HEK293 (cell line): ENCODE results near the gene ETV3.

Experiments used
- CTCF ChIA-PET: fragments of 350-600 bp; formaldehyde crosslinking; extraction: SDS; loops from one replicate; lab custom pipeline; 2021; ENCODE audit warnings: antibody characterized with exemption; lab: Yijun Ruan, JAX
- POLR2A ChIA-PET: fragments of 300-600 bp; formaldehyde crosslinking; extraction: SDS; loops from one replicate; lab custom pipeline; 2020; ENCODE audit warnings: antibody characterized with exemption, inconsistent platforms; lab: Yijun Ruan, JAX
- H3K27ac ChIP-seq: fragments of 200-500 bp; sonication (Bioruptor generic); 2 replicates; pipeline ENCODE4 v1.5.1; 2014; ENCODE audit warnings: low read depth, low read length, control low read depth, inconsistent platforms; ENCODE audit errors: extremely low read depth
- H3K36me3 ChIP-seq, 2 experiments: fragments of 200-500 bp in 1 of 2; sonication (Bioruptor generic) in 1 of 2; 1 replicate in 1 of 2; 2 replicates in 1 of 2; pipeline ENCODE4 v1.5.1; 2014 to 2017; ENCODE audit warnings: inconsistent platforms in 2 of 2, low read length in 2 of 2; ENCODE audit not compliant: control insufficient read depth in 2 of 2, insufficient read depth in 1 of 2
- H3K4me1 ChIP-seq: fragments of 200-500 bp; sonication (Bioruptor generic); 2 replicates; pipeline ENCODE4 v1.5.1; 2014; ENCODE audit warnings: mild to moderate bottlenecking, low read length, inconsistent platforms; ENCODE audit not compliant: control insufficient read depth, insufficient read depth
- H3K4me3 ChIP-seq: 2 replicates; pipeline ENCODE4 v1.5.1; 2011; ENCODE audit warnings: low read depth, mild to moderate bottlenecking, control low read depth, low read length, moderate library complexity
- H3K9me3 ChIP-seq: fragments of 200-500 bp; sonication (Bioruptor generic); 2 replicates; pipeline ENCODE4 v1.5.1; 2014; ENCODE audit warnings: low read depth, low read length, inconsistent platforms; ENCODE audit not compliant: control insufficient read depth, insufficient read depth
- OVOL3 ChIP-seq: fragments of 450-650 bp; formaldehyde crosslinking; IDR thresholded peaks from 2 replicates; pipeline ENCODE4 v1.5.1; 2016; ENCODE audit warnings: missing biosample characterization, missing genetic modification characterization
- PRDM4 ChIP-seq: fragments of 450-650 bp; formaldehyde crosslinking; IDR thresholded peaks from 2 replicates; pipeline ENCODE4 v1.5.1; 2017; ENCODE audit warnings: missing biosample characterization, missing genetic modification characterization
- SCRT1 ChIP-seq: fragments of 450-650 bp; formaldehyde crosslinking; IDR thresholded peaks from 2 replicates; pipeline ENCODE4 v1.5.1; 2016; ENCODE audit warnings: missing biosample characterization, missing genetic modification characterization, borderline replicate concordance
- ZBTB10 ChIP-seq: fragments of 450-650 bp; formaldehyde crosslinking; IDR thresholded peaks from 2 replicates; pipeline ENCODE4 v1.5.1; 2016; ENCODE audit warnings: missing biosample characterization, missing genetic modification characterization
- ZFHX2 ChIP-seq: fragments of 450-650 bp; formaldehyde crosslinking; conservative IDR thresholded peaks from 2 replicates; pipeline ENCODE4 v1.5.1; 2016; ENCODE audit warnings: missing biosample characterization, missing genetic modification characterization
- ZIC2 ChIP-seq: fragments of 450-650 bp; formaldehyde crosslinking; IDR thresholded peaks from 2 replicates; pipeline ENCODE4 v1.5.1; 2016; ENCODE audit warnings: missing biosample characterization, missing genetic modification characterization
- ZNF146 ChIP-seq: fragments of 450-650 bp; formaldehyde crosslinking; IDR thresholded peaks from 2 replicates; pipeline ENCODE4 v1.5.1; 2016; ENCODE audit warnings: missing biosample characterization, missing genetic modification characterization
- ZNF221 ChIP-seq: fragments of 450-650 bp; formaldehyde crosslinking; IDR thresholded peaks from 2 replicates; pipeline ENCODE4 v1.5.1; 2017; ENCODE audit warnings: missing biosample characterization, missing genetic modification characterization, borderline replicate concordance
- ZNF513 ChIP-seq: fragments of 450-650 bp; IDR thresholded peaks from 2 replicates; pipeline ENCODE4 v1.5.1; 2018; ENCODE audit warnings: missing biosample characterization, missing genetic modification characterization
- ZNF530 ChIP-seq: fragments of 450-650 bp; formaldehyde crosslinking; IDR thresholded peaks from 2 replicates; pipeline ENCODE4 v1.5.1; 2016; ENCODE audit warnings: low read depth, missing biosample characterization, missing genetic modification characterization
- ZNF561 ChIP-seq: fragments of 450-650 bp; IDR thresholded peaks from 2 replicates; pipeline ENCODE4 v1.5.1; 2018; ENCODE audit warnings: missing biosample characterization, missing genetic modification characterization, borderline replicate concordance
- ZNF629 ChIP-seq: fragments of 450-650 bp; formaldehyde crosslinking; IDR thresholded peaks from 2 replicates; pipeline ENCODE4 v1.5.1; 2017; ENCODE audit warnings: missing biosample characterization, missing genetic modification characterization
- ZNF76 ChIP-seq: fragments of 450-650 bp; formaldehyde crosslinking; IDR thresholded peaks from 2 replicates; pipeline ENCODE4; 2016; ENCODE audit warnings: low read depth, missing biosample characterization, missing genetic modification characterization, borderline replicate concordance
- ZSCAN23 ChIP-seq: fragments of 450-650 bp; formaldehyde crosslinking; IDR thresholded peaks from 2 replicates; pipeline ENCODE4 v1.5.1; 2016; ENCODE audit warnings: missing biosample characterization, missing genetic modification characterization
- TF ChIP-seq, protein P1 (sequence below): fragments of 450-650 bp; formaldehyde crosslinking; IDR thresholded peaks from 2 replicates; pipeline ENCODE4 v1.5.1; 2016; ENCODE audit warnings: missing biosample characterization, missing genetic modification characterization

Gene ETV3

GRCh38 chr1:157157501-157158190 is 19.5 kb upstream of the ETV3 start:
- Histone ChIP-seq H3K9me3 (no peaks in the 10 kb centered on the region), H3K4me1 (no peaks in the 10 kb centered on the region; the same call in 1 of the 2 replicates), H3K4me3 (no peak overlapping the region)
- TF ChIP-seq PRDM4 (tag by site-specific recombination), result no peak
- TF ChIP-seq ZNF76 (tag by site-specific recombination), result no peak
- TF ChIP-seq ZNF146 (tag by site-specific recombination), result no peak
- TF ChIP-seq ZFHX2 (tag by site-specific recombination), result peak; percentile 36
- no peak for TF ChIP-seq ZNF629 (tag by site-specific recombination)
- no peak for TF ChIP-seq SCRT1 (tag by site-specific recombination)
- TF ChIP-seq, protein P1, sequence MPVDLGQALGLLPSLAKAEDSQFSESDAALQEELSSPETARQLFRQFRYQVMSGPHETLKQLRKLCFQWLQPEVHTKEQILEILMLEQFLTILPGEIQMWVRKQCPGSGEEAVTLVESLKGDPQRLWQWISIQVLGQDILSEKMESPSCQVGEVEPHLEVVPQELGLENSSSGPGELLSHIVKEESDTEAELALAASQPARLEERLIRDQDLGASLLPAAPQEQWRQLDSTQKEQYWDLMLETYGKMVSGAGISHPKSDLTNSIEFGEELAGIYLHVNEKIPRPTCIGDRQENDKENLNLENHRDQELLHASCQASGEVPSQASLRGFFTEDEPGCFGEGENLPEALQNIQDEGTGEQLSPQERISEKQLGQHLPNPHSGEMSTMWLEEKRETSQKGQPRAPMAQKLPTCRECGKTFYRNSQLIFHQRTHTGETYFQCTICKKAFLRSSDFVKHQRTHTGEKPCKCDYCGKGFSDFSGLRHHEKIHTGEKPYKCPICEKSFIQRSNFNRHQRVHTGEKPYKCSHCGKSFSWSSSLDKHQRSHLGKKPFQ (tag by site-specific recombination), result no peak
- TF ChIP-seq ZSCAN23 (tag by site-specific recombination), result no peak
- TF ChIP-seq ZNF530 (tag by site-specific recombination), result no peak
- TF ChIP-seq OVOL3 (tag by site-specific recombination), result no peak
- TF ChIP-seq ZNF513 (tag by site-specific recombination), result no peak
- TF ChIP-seq ZIC2 (tag by site-specific recombination), result peak; percentile 59
- no peak for TF ChIP-seq ZBTB10 (tag by site-specific recombination)
- no peak for TF ChIP-seq ZNF221 (tag by site-specific recombination)
- TF ChIP-seq ZNF561 (tag by site-specific recombination), result no peak
- TF ChIP-seq, all 188 proteins: peak for 2
- H3K36me3 ChIP-seq, result no peaks in the 10 kb centered on the region
- no peak overlapping the region for H3K27ac ChIP-seq
- POLR2A ChIA-PET, result interaction anchor here (0.6 kb wide), 1 partner anchor 497 kb away, joined by 3 read pairs; no protein-coding TSS in a partner anchor
- CTCF ChIA-PET, result interaction anchor here (0.6 to 8.3 kb wide), 17 partner anchors 10 to 337 kb away, joined by 3 to 288 read pairs (median 5); partner anchors contain the start of gene ETV3
